Erythroblast (primary cell): ENCODE data around the gene CALN1.

ENCODE experiments used
- GATA1 ChIP-seq: IDR thresholded peaks from 2 replicates; pipeline ENCODE4 v1.6.1; 2011; ENCODE audit warnings: low read depth, mild to moderate bottlenecking, control low read depth, low read length, moderate library complexity
- POLR2A ChIP-seq: IDR thresholded peaks from 2 replicates; pipeline ENCODE4 v1.6.1; 2011; ENCODE audit warnings: mild to moderate bottlenecking, low read length

GRCh38 chr7:72170475-72170874 is 241.7 kb downstream of the CALN1 start:
- TF ChIP-seq POLR2A (no peak), GATA1 (no peak)
